ENCODE measurements around the gene TPPP2.

- TF ChIP-seq CTCF (IDR thresholded peaks at IDR 0.05) (no peak), POLR2A (IDR thresholded peaks at IDR 0.05) (no peak)
Measured at GRCh38 chr14:21026988-21027315, 3.1 kb upstream of the TPPP2 start.
